AG09309 (cell line): ENCODE results near the gene IFNA14.

Source experiments
- DNase-seq: peaks from one replicate; pipeline ENCODE4 v3.0.0-alpha.2; 2010; ENCODE audit warnings: low read depth
- H3K4me3 ChIP-seq: 2 replicates; pipeline ENCODE4 v1.5.1; 2011; ENCODE audit warnings: mild to moderate bottlenecking, low read depth, low read length, moderate library complexity; ENCODE audit not compliant: control insufficient read depth
- TF ChIP-seq, protein P1 (sequence below): IDR thresholded peaks from 2 replicates; pipeline ENCODE4 v1.5.1; 2011; ENCODE audit warnings: mild to moderate bottlenecking, low read depth, low read length, inconsistent platforms; ENCODE audit not compliant: insufficient read depth, control insufficient read depth; ENCODE audit errors: missing control alignments

IFNA14 gene

DNA sequence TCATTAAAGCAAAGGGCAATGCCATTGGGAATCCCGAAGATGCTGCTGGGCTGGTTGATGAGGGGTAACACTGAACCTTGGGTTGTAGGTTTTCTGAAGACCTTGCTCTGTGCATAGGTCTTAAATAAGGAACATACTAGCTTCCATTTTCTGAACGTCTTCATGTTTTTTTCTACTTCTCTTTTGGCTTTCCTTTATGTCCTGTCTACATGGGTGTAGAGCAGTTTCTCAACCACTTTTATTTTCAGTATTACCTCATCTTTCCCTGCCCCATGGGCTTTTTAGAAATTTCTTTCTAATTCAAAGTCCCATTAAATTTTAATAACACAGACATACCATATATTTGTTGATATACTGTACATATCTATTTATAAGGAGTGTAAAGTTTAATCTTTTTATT, at the start of gene IFNA14:
Gene IFNA14 (minus strand): TSS at position 95 of the 400 bp plus-strand sequence. CDS start 70 bp downstream, at position 25.
- no peak for DNase-seq
- TF ChIP-seq, protein P1, sequence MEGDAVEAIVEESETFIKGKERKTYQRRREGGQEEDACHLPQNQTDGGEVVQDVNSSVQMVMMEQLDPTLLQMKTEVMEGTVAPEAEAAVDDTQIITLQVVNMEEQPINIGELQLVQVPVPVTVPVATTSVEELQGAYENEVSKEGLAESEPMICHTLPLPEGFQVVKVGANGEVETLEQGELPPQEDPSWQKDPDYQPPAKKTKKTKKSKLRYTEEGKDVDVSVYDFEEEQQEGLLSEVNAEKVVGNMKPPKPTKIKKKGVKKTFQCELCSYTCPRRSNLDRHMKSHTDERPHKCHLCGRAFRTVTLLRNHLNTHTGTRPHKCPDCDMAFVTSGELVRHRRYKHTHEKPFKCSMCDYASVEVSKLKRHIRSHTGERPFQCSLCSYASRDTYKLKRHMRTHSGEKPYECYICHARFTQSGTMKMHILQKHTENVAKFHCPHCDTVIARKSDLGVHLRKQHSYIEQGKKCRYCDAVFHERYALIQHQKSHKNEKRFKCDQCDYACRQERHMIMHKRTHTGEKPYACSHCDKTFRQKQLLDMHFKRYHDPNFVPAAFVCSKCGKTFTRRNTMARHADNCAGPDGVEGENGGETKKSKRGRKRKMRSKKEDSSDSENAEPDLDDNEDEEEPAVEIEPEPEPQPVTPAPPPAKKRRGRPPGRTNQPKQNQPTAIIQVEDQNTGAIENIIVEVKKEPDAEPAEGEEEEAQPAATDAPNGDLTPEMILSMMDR: no peak
- H3K4me3 ChIP-seq: no peak within 1 kb of the TSS

DNA sequence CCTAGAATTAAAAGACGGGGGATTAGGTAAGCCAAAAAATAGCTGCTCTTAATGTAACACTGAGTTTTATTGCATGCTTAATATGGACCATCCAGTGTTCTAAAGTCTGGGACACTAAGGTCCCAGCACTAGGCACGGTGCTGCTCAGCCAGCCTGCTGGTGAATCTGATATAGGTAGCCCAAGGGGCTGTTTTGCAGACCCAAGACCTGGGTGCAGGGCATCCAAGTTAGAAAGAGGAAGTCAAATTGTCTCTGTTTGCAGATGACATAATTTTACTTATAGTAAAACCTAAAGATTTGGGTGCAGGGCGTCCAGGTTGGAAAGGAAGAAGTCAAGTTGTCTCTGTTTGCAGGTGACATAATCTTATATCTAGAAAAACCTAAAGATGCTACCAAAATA, 47.5 kb upstream of the IFNA14 start:
- no peak overlapping the region for H3K4me3 ChIP-seq
- TF ChIP-seq, protein P1: no peak
- no peak for DNase-seq

DNA sequence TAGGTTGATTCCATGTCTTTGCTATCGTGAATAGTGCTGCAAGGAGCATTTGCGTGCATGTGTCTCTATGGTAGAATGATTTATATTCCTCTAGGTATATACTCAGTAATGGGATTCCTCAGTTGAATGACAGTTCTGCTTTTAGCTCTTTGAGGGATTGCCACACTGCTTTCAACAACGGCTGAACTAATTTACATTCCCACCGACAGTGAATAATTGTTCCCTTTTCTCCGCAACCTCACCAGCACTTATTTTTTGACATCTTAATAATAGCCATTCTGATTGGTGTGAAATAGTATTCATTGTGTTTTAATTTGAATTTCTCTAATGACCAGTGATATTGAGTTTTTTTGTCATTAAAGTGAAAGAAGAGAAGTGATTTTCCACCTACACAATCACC, 46.9 kb upstream of the IFNA14 start:
- TF ChIP-seq, protein P1: no peak
- DNase-seq: no peak
- no peak overlapping the region for H3K4me3 ChIP-seq

DNA sequence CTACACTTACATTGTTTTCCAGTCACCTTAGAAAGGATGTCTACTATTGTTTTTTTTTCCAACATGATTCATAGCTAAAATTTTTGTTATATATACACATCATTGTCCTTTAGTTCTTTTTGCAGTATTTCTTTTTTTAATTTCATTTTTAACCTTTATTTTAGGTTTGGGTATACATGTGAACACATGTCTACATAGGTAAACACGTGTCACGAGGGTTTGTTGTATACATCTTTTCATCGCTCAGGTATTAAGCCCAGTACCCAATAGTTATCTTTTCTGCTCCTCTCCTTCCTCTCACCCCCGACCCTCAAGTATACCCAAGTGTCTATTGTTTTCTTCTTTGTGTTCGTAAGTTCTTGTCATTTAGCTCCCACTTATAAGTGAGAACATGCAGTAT, 46.3 kb upstream of the IFNA14 start:
- no peak for DNase-seq
- no peak overlapping the region for H3K4me3 ChIP-seq
- TF ChIP-seq, protein P1: no peak

DNA sequence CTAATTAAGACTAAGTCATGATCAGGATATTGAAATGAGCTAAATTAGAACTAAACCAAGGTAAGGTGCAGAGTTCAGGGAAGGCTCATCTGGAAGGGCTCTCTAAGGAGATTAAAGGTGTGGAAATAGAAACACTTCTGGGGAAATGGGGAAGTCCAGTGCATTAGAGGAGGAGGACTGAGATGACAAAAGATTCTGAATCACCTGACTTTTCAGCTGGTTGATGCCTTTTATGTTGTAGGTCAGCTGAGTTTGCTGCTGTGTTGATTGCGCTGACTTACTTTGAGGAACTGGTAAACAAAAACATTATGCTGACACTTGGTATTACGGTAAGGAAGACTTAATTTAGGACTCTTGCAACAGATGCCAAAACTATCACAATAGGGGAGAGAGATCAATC, 41.5 kb upstream of the IFNA14 start:
- TF ChIP-seq, protein P1: no peak

DNA sequence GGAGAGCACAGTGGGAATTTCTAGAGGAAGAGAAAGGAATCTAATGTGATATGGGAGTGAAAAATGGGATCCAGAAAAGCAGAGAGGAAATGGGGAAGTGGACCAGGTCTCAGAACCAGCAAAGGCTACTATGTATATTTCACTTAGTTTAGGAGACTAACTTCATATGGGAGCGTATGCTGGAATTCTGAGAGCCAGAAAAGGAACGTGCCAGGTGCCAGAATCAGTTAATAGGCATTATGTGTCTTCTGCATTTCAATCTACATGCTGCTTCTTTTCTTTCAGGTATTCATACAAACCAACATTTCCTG, 28.5 kb upstream of the IFNA14 start:
- TF ChIP-seq, protein P1: no peak
- no peak for DNase-seq
- H3K4me3 ChIP-seq: no peak overlapping the region

More for the DNA sequence above, 41.5 kb upstream of the IFNA14 start:
- no peak overlapping the region for H3K4me3 ChIP-seq
- DNase-seq: no peak

DNA sequence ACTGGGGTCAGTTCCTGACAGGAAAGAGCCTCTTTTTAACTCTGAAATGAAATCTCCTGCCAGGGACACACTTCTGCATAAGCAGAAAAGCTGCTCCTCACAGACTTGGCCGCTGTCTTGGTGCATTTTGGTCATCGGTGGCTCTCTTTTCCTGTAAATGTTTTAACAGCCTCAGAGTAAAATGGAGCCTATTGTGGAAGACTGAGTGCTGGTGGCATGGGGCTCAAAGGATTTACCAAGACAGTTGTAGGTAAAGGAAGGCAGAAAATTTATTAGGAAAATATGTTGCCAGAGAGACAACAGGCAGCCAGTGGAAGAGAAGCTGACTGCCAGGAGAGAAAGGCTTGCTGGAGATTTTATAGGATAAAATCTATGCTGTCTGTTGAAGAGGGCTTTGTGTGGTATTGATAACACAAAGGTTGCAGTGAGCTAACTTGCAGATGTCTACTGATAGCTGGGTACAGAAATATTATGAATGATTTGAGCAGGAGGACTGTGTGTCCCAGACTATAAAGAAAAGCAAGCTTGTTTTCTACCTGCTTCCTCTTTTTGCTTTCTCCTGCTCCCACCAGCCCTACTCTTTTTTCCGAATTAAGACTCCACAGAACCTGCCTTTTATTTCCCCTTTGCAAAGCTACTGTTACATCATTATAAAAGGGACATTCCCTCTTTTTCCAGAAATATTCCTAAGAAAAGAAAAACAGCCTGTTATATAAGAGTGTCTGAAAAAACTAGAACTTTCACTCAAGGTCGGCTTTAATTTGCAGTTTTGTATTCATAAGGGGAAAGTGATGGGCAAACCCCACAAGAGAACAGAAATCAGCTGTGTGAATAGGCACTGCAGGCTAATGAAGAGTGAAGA, 27.9 kb upstream of the IFNA14 start:
- no peak overlapping the region for H3K4me3 ChIP-seq
- TF ChIP-seq, protein P1: no peak
- DNase-seq: no peak
